ENCODE measurements around the gene SKA3. TPM values are rescaled to one million over a fixed set of nuclear protein-coding genes. Genes with fewer than 3 reads are reported as not detected.
A peak's percentile ranks its signal among the peaks of the same experiment; 100 is the strongest.

SKA3 gene
- total RNA-seq, 1 experiment from 2014 or later, result 18.9 TPM

GRCh38 chr13:21134475-21134874 lies 41.9 kb downstream of the SKA3 start:
- CTCF ChIA-PET, result no interaction called here
- no TSS peak for BruUV-seq (replicated peaks)
- TF ChIP-seq EZH2 (IDR thresholded peaks at IDR 0.05; ENCODE audit: low read depth), result no peak
- TF ChIP-seq CTCF (conservative IDR thresholded peaks at IDR 0.05), result no peak
- Histone ChIP-seq H2AFZ (no peak overlapping the region), H3K4me1 (replicated peaks; ENCODE audit: insufficient read depth) (no peaks in the 10 kb centered on the region; the same call in 1 of the 2 replicates), H4K20me1 (ENCODE audit: insufficient read depth) (no peaks in the 10 kb centered on the region), H3K4me3 (no peak overlapping the region), H3K4me2 (peak overlapping the region; percentile 24; the same call in 1 of the 2 replicates), H3K9me2 (ENCODE audit: insufficient read depth) (no peaks in the 10 kb centered on the region), H3K9me3 (ENCODE audit: insufficient read depth, low read depth) (no peaks in the 10 kb centered on the region), H3K27ac (no peak overlapping the region), H3K27me3 (ENCODE audit: insufficient read depth, low read depth) (no peaks in the 10 kb centered on the region), H3F3A (ENCODE audit: insufficient read depth, low read depth) (peaks cover 10% of the 10 kb centered on the region), H3K36me3 (ENCODE audit: low read depth) (no peaks in the 10 kb centered on the region), H3K79me2 (ENCODE audit: low read depth) (no peaks in the 10 kb centered on the region)
- intact Hi-C loops (cut with micrococcal nuclease; ENCODE audit: unreplicated experiment), result loop anchor here (5.0 kb wide), 1 partner anchor 192 kb away; no protein-coding TSS in a partner anchor
- no peak for DNase-seq
- POLR2A ChIA-PET (ENCODE audit: unreplicated experiment), result no interaction called here

GRCh38 chr13:21133077-21133476 lies 43.3 kb downstream of the SKA3 start:
- Histone ChIP-seq H3K36me3 (ENCODE audit: low read depth) (no peaks in the 10 kb centered on the region), H3K4me3 (no peak overlapping the region), H4K20me1 (ENCODE audit: insufficient read depth) (no peaks in the 10 kb centered on the region), H3K79me2 (ENCODE audit: low read depth) (no peaks in the 10 kb centered on the region), H3K27me3 (ENCODE audit: insufficient read depth, low read depth) (no peaks in the 10 kb centered on the region), H2AFZ (no peak overlapping the region), H3K27ac (no peak overlapping the region), H3K4me1 (replicated peaks; ENCODE audit: insufficient read depth) (no peaks in the 10 kb centered on the region; the same call in 1 of the 2 replicates), H3K9me2 (ENCODE audit: insufficient read depth) (no peaks in the 10 kb centered on the region), H3F3A (ENCODE audit: insufficient read depth, low read depth) (peaks cover 7% of the 10 kb centered on the region; the same call in 1 of the 2 replicates), H3K4me2 (no peak overlapping the region), H3K9me3 (ENCODE audit: insufficient read depth, low read depth) (no peaks in the 10 kb centered on the region)
- ChIA-PET CTCF (no interaction called here), POLR2A (ENCODE audit: unreplicated experiment) (no interaction called here)
- no TSS peak for BruUV-seq (replicated peaks)
- intact Hi-C loops (cut with micrococcal nuclease; ENCODE audit: unreplicated experiment), result loop anchor here (5.0 kb wide), 1 partner anchor 191 kb away; no protein-coding TSS in a partner anchor
- TF ChIP-seq EZH2 (IDR thresholded peaks at IDR 0.05; ENCODE audit: low read depth) (no peak), CTCF (conservative IDR thresholded peaks at IDR 0.05) (no peak)
- no peak for DNase-seq

- ChIA-PET POLR2A (ENCODE audit: unreplicated experiment) (no interaction called here), CTCF (no interaction called here)
- BruUV-seq (replicated peaks), result no TSS peak
- Histone ChIP-seq H3K4me1 (replicated peaks; ENCODE audit: insufficient read depth) (peaks cover 3% of the 10 kb centered on the region; the same call in 1 of the 2 replicates), H3K9me2 (ENCODE audit: insufficient read depth) (no peaks in the 10 kb centered on the region), H3K27me3 (ENCODE audit: insufficient read depth, low read depth) (no peaks in the 10 kb centered on the region), H4K20me1 (ENCODE audit: insufficient read depth) (no peaks in the 10 kb centered on the region), H3K4me2 (no peak overlapping the region), H3K4me3 (no peak overlapping the region), H3F3A (ENCODE audit: insufficient read depth, low read depth) (peaks cover 7% of the 10 kb centered on the region; the same call in 1 of the 2 replicates), H3K36me3 (ENCODE audit: low read depth) (no peaks in the 10 kb centered on the region), H3K9me3 (ENCODE audit: insufficient read depth, low read depth) (no peaks in the 10 kb centered on the region), H3K27ac (no peak overlapping the region), H2AFZ (no peak overlapping the region), H3K79me2 (ENCODE audit: low read depth) (no peaks in the 10 kb centered on the region)
- intact Hi-C loops (cut with micrococcal nuclease; ENCODE audit: unreplicated experiment), result loop anchor here (5.0 kb wide), 1 partner anchor 188 kb away; no protein-coding TSS in a partner anchor
- TF ChIP-seq EZH2 (IDR thresholded peaks at IDR 0.05; ENCODE audit: low read depth) (no peak), CTCF (conservative IDR thresholded peaks at IDR 0.05) (no peak)
- no peak for DNase-seq
Measured at GRCh38 chr13:21130116-21130515, 46.2 kb downstream of the SKA3 start.
